ENCODE measurements around the gene KIAA0825.

The KIAA0825 gene

GRCh38 chr5:94467346-94467953 is 151.0 kb downstream of the KIAA0825 start:
- no peak for DNase-seq (ENCODE audit: low read depth)
- no peak overlapping the region for H3K4me3 ChIP-seq (ENCODE audit: low read length)
- TF ChIP-seq, protein P1, sequence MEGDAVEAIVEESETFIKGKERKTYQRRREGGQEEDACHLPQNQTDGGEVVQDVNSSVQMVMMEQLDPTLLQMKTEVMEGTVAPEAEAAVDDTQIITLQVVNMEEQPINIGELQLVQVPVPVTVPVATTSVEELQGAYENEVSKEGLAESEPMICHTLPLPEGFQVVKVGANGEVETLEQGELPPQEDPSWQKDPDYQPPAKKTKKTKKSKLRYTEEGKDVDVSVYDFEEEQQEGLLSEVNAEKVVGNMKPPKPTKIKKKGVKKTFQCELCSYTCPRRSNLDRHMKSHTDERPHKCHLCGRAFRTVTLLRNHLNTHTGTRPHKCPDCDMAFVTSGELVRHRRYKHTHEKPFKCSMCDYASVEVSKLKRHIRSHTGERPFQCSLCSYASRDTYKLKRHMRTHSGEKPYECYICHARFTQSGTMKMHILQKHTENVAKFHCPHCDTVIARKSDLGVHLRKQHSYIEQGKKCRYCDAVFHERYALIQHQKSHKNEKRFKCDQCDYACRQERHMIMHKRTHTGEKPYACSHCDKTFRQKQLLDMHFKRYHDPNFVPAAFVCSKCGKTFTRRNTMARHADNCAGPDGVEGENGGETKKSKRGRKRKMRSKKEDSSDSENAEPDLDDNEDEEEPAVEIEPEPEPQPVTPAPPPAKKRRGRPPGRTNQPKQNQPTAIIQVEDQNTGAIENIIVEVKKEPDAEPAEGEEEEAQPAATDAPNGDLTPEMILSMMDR (conservative IDR thresholded peaks at IDR 0.05; ENCODE audit: low read length) = no peak

- TF ChIP-seq, protein P1 (conservative IDR thresholded peaks at IDR 0.05; ENCODE audit: low read length) = no peak
- peak; percentile 92 for DNase-seq (ENCODE audit: low read depth)
- H3K4me3 ChIP-seq (ENCODE audit: low read length) = no peak overlapping the region
Measured at GRCh38 chr5:94463739-94464138, 154.7 kb downstream of the KIAA0825 start.

GRCh38 chr5:94461131-94461530 is 157.3 kb downstream of the KIAA0825 start:
- no peak overlapping the region for H3K4me3 ChIP-seq (ENCODE audit: low read length)
- TF ChIP-seq, protein P1 (conservative IDR thresholded peaks at IDR 0.05; ENCODE audit: low read length) = no peak
- no peak for DNase-seq (ENCODE audit: low read depth)

GRCh38 chr5:94459915-94460314 is 158.5 kb downstream of the KIAA0825 start:
- DNase-seq (ENCODE audit: low read depth) = no peak
- TF ChIP-seq, protein P1 (conservative IDR thresholded peaks at IDR 0.05; ENCODE audit: low read length) = no peak

GRCh38 chr5:94457788-94458187 is 160.6 kb downstream of the KIAA0825 start:
- no peak for DNase-seq (ENCODE audit: low read depth)
- TF ChIP-seq, protein P1 (conservative IDR thresholded peaks at IDR 0.05; ENCODE audit: low read length) = no peak
- H3K4me3 ChIP-seq (ENCODE audit: low read length) = no peak overlapping the region

More at GRCh38 chr5:94459915-94460314, 158.5 kb downstream of the KIAA0825 start:
- no peak overlapping the region for H3K4me3 ChIP-seq (ENCODE audit: low read length)

GRCh38 chr5:94445726-94446125 is 172.7 kb downstream of the KIAA0825 start:
- no peak overlapping the region for H3K4me3 ChIP-seq (ENCODE audit: low read length)
- TF ChIP-seq, protein P1 (conservative IDR thresholded peaks at IDR 0.05; ENCODE audit: low read length) = no peak
- DNase-seq (ENCODE audit: low read depth) = no peak

- TF ChIP-seq, protein P1 (conservative IDR thresholded peaks at IDR 0.05; ENCODE audit: low read length) = no peak
- H3K4me3 ChIP-seq (ENCODE audit: low read length) = no peak overlapping the region
- peak; percentile 5 for DNase-seq (ENCODE audit: low read depth)
Measured at GRCh38 chr5:94442991-94443390, 175.4 kb downstream of the KIAA0825 start.
